GM19438 (cell line): ENCODE measurements around the gene GAS1.
A peak's percentile ranks its signal among the peaks of the same experiment; 100 is the strongest.

Experiments
- ATAC-seq: cut with Tn5 transposase; IDR thresholded peaks from one replicate; pipeline ENCODE4 v1.9.1; 2021; ENCODE audit warnings: low read depth; ENCODE audit not compliant: unreplicated experiment

GAS1 gene

GRCh38 chr9:86965636-86966395 is 18.5 kb upstream of the GAS1 start:
- ATAC-seq, result no peak

DNA sequence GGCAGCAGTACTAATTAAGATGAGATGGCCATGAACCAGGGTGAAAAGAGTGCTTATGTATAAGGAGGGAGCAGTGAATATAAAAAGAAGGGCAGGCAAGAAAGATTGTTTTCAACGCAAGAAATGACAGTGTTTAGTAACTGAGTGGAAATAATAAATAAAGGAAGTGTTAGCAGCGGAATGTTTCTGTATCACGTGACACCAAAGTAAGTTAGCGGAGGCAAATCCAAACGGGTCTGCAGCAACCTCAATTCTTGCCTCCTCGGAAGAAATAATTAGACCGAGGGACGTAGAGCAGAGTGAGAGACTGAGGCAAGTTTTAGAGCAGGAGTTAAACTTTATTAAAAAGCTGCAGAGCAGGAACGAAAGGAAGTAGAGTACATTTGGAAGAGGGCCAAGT is 15.4 kb upstream of the GAS1 start:
- no peak for ATAC-seq

- ATAC-seq, result no peak
Observed at GRCh38 chr9:86960938-86961337, 13.6 kb upstream of the GAS1 start.

GRCh38 chr9:86958203-86958602 is 10.9 kb upstream of the GAS1 start:
- no peak for ATAC-seq

DNA sequence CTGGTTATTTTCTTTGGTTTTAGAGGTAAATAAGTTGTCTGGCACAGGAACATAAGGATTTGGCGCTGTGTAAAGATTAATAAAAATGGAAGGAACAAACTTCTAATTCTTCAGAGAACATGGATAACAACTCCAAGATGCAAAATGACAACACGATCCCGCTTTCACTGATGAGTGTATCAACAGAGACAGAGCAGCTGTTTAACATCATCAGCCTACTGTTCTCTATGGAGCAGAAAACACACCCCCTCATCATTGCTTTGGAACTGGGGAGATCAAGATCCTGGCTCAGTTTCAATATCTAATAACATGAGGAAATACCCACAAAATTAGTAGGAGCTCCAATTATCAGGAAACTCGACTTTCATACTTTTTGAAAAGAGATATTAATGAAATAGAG is 8.3 kb upstream of the GAS1 start:
- no peak for ATAC-seq

DNA sequence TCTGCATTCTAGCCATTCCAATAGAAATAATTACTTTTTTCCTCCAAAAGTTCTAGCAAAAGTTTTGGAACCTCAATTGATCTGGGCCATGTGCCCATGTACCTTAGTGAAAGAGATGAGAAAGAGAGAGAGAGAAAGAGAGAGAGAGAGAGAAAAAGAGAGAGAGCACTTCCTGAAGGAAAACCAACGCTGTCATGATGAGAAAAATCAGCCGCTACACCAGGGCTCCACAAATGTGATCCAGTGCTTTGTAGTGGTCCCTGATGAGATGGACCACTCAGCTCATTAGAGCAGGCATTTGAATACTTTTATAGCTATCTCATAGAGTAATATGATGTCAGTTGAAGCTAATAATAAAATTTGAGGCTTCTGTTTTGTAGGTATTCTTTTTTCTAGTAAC is 7.7 kb upstream of the GAS1 start:
- ATAC-seq, result no peak

- ATAC-seq, result no peak
Observed at GRCh38 chr9:86953181-86953580, 5.9 kb upstream of the GAS1 start.

DNA sequence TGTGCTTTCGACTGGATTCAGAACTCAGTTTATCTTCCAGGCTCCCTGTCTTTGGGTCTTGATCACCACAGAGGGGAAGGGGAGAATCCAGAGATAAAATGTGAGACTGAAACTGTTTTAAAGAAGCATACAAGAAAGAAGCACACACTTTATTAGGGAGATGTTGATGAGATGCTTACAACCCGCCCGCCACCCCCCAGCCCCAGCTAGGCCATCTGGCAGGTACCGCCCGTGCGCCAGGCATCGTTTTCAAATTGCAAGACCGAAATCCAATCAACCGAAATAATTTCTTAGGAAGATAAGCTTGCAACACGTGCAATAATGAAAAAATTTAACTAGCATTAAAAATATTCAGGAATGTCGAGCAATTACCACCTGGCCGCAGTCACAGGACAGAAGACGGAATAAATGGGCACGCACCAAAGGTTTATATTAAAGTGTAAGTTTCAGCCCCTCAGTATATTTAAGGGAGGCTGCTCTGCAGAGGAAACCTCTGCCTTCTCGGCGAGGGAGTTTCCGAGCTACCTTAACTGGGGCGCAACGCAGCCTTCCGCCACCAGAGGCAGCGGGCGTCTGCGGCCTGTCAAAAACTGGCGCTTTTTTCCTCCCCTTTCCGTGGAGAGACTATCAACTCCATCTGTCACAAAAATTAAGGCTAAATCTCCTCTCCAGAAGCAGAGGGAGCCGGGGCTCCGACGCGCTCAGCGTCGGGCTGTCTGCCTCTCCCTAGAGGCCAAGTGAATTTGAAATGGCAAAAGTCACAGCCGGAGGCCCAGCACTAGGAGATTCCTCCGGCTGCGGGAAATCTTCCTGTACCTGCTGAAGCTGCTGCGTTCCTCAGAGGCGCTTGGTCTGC is 996 bp upstream of the GAS1 start:
- ATAC-seq, result peak; percentile 60

GRCh38 chr9:86946201-86947145 is 833 bp downstream of the GAS1 start:
- peak; percentile 12 for ATAC-seq

DNA sequence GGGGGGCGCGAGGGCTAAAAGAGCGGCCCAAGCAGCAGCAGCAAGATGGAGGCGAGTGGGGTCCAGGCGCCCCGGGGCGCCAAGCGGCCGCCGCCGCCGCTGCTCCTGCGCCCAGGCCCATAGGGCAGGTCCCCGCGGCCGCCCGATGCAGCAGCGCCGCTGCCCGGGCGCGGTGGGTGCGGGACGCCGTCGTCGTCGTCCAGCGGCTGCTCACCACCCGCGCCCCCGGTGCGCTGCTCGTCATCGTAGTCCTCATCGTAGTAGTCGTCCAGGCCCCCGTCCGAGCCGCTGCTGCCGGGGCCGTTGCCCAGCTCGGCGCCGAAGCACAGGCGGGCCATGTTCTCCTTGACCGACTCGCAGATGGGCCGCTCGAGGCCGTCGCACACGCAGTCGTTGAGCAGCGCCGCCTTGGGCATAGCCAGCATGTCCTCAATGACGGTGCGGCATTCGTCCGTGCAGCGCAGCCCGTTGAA is 1.5 kb downstream of the GAS1 start:
- ATAC-seq, result no peak

DNA sequence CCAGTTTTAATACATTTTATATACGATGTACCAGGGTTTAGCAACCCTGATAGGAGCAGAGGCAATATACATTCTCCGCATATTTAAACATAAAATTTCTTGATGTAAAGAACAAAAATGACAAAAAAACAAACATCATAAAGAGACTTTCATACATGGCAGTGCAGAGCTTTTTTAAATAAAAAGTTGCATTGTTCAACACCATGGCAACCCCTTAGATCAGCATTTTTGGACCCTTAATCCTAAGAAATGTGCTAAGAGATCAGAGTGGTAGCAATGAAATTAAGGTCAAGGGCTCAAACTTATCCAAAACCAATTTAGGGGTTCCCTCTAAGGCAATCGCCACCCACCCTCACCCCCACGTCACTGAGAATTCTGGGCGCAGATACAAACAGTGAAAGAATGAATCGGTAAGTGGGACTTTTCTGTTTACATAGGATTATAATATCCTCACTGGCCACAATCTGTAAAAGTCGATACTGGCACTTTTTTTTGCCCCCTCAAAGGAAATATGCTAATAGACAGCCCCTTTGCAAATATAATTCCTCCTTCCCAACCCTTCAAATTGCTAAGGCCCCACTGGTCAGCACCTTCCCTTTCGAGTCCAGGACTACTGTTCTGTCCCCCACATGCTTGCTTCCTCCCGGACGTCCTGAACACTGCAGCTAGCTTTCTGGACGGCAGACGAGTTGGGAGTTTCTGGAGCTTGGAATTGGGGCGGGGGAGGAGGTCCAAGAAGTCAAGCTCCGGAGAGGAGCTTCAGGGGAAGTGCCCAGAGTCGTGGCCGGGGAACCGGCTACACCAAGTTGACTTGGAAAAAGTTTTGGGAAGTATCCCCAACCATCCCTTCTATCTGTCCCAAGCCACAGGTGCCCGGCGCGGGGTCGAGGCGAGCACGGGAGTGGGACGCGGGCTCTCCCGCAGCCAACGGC is 2.2 kb downstream of the GAS1 start:
- no peak for ATAC-seq

- no peak for ATAC-seq
Observed at GRCh38 chr9:86943201-86944113, 3.8 kb downstream of the GAS1 start.

GRCh38 chr9:86942281-86943200 is 4.8 kb downstream of the GAS1 start:
- ATAC-seq, result no peak

DNA sequence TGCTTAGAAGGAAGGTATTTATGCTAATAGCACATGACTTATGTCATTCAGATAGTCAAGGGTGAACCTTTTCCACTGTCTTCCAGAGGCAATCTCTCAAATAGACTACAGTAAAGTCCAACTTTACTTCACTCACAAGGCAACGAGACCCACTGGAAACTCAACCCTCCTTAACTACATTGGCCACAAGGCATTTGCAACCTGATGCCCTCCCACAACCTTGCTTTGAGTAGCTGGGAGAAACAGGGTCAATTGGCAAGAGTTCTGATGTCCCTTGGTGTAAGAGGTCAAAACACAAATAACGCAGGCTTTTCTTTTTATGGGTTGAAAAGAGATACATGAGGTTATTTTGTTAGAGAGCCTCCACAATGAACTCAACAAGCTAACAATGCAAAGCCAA is 6.1 kb downstream of the GAS1 start:
- ATAC-seq, result no peak

DNA sequence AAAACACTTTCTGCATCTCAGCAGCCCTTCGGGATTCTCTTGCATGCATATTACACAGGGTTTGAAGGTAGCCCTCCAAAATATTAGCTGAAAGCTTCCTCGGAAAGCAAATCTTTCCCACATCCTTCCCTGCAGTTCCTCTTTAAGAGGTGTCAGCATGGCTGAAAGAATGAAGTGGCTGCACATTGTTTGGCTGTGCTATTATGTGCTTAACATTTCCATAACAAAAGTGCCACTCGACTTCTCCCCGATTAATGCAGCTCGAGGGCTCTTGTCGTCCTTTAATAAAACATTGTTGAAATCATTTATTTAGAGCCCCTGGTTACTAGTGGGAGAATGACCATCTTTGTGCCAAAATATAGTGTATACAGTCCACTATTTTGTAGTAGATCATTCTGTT is 6.5 kb downstream of the GAS1 start:
- no peak for ATAC-seq

- no peak for ATAC-seq
Observed at GRCh38 chr9:86939891-86940290, 7.4 kb downstream of the GAS1 start.

GRCh38 chr9:86939321-86939720 is 8.0 kb downstream of the GAS1 start:
- no peak for ATAC-seq

GRCh38 chr9:86938780-86939179 is 8.5 kb downstream of the GAS1 start:
- no peak for ATAC-seq
